Karpas-422 (cell line): ENCODE data around the gene SALL2. TPM values are rescaled to one million over a fixed set of nuclear protein-coding genes. Genes with fewer than 3 reads are reported as not detected.

Experiments used
- DNase-seq: peaks from one replicate; pipeline ENCODE4 v3.0.0-alpha.2; 2015
- H2AFZ ChIP-seq: fragments of 200-600 bp; sonication (generic); 2 replicates; pipeline ENCODE4 v1.6.1; 2014; ENCODE audit warnings: antibody characterized with exemption, low read length, mixed read lengths
- H3K27ac ChIP-seq: fragments of 200-600 bp; sonication (generic); 2 replicates; pipeline ENCODE4 v1.5.1; 2014; ENCODE audit warnings: mild to moderate bottlenecking, low read length, moderate library complexity
- H3K27me3 ChIP-seq: fragments of 200-600 bp; sonication (generic); 2 replicates; pipeline ENCODE4 v1.6.1; 2014; ENCODE audit warnings: low read length, mixed read lengths
- H3K36me3 ChIP-seq: fragments of 200-600 bp; sonication (generic); 2 replicates; pipeline ENCODE4 v1.6.1; 2014; ENCODE audit warnings: low read length, mixed read lengths; ENCODE audit not compliant: insufficient read depth
- H3K4me1 ChIP-seq: fragments of 200-600 bp; sonication (generic); 2 replicates; pipeline ENCODE4 v1.6.1; 2014; ENCODE audit warnings: mild to moderate bottlenecking, low read length, mixed read lengths
- H3K4me2 ChIP-seq: fragments of 200-600 bp; sonication (generic); 2 replicates; pipeline ENCODE4 v1.6.1; 2014; ENCODE audit warnings: low read length, low read depth, mild to moderate bottlenecking; ENCODE audit not compliant: poor library complexity, severe bottlenecking
- H3K4me3 ChIP-seq: fragments of 200-600 bp; sonication (generic); 2 replicates; pipeline ENCODE4 v1.5.1; 2014; ENCODE audit warnings: mild to moderate bottlenecking, antibody characterized with exemption, low read length, mixed read lengths
- H3K79me2 ChIP-seq: fragments of 200-600 bp; sonication (generic); 2 replicates; pipeline ENCODE4 v1.6.1; 2014; ENCODE audit warnings: mild to moderate bottlenecking, low read length, mixed read lengths
- H3K9ac ChIP-seq: fragments of 200-600 bp; sonication (generic); 2 replicates; pipeline ENCODE4 v1.6.0; 2014; ENCODE audit warnings: low read length
- H3K9me2 ChIP-seq: fragments of 200-600 bp; sonication (generic), shearing (Covaris generic); replicated peaks from 2 replicates; pipeline ENCODE4 v1.6.0; 2014; ENCODE audit warnings: mild to moderate bottlenecking, low read length, moderate library complexity; ENCODE audit not compliant: insufficient read depth
- H3K9me3 ChIP-seq: fragments of 300-700, 200-600 bp; sonication (generic); 2 replicates; pipeline ENCODE4 v1.6.1; 2014; ENCODE audit warnings: low read length, mixed read lengths
- H4K20me1 ChIP-seq: fragments of 200-600 bp; sonication (generic); 2 replicates; pipeline ENCODE4 v1.6.1; 2014; ENCODE audit warnings: mild to moderate bottlenecking, antibody characterized with exemption, low read length, low read depth; ENCODE audit not compliant: insufficient read depth
- total RNA-seq: library from RNA; depleted of rRNA; stranded (reverse); fragments of >200 nt; shearing (Covaris generic); gene quantifications from 2 replicates; pipeline ENCODE4 v1.2.3, GENCODE V29; 2014; ENCODE audit warnings: low replicate concordance; rRNA removed

Gene SALL2
- total RNA-seq, 1 experiment from 2014 or later = not detected

- Histone ChIP-seq H3K27ac (peak within 1 kb of the TSS; percentile 13; the same call in 1 of the 2 replicates), H3K4me2 (peak within 1 kb of the TSS; percentile 94), H4K20me1 (peaks cover 16% of the 10 kb centered on the region; the same call in 1 of the 2 replicates), H3K4me3 (peak within 1 kb of the TSS; percentile 98), H3K36me3 (peaks cover 11% of the 10 kb centered on the region; the same call in 1 of the 2 replicates), H3K27me3 (no peaks in the 10 kb centered on the region), H3K9me3 (no peaks in the 10 kb centered on the region), H3K4me1 (peaks cover 23% of the 10 kb centered on the region), H3K9me2 (no peaks in the 10 kb centered on the region), H3K9ac (peak within 1 kb of the TSS; percentile 86), H3K79me2 (peaks cover 78% of the 10 kb centered on the region), H2AFZ (peak within 1 kb of the TSS; percentile 45)
- peak; percentile 100 for DNase-seq
Observed at GRCh38 chr14:21476925-21477681, 49.0 kb downstream of the SALL2 start, which contains the start of the genes RAB2B and TOX4. Gene RAB2B (minus strand): TSS chr14:21476959. CDS start chr14:21476872, 87 bp downstream. Gene TOX4 (plus strand): TSS chr14:21477195. CDS start chr14:21477279, 84 bp downstream.

DNA sequence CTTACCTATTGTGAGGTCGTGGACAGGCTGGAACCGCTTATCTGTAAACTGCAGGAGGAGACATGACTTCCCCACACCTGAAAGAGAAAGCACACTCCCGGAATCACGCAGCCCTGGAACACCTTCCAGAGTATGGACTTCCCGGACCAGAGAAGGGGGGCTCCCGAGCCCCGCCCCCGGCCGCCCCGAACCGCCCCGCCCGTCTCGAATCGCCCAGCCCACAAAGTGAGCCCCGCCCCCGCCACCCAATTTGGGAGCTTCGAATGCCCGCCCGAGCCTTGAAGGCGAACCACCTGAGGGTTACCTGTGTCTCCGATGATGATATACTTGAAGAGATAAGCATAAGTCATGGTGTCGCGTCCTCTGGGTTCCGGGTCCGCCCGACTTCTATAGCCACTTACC lies 49.6 kb downstream of the SALL2 start:
- Histone ChIP-seq H3K79me2 (peaks cover 75% of the 10 kb centered on the region), H3K9me2 (no peaks in the 10 kb centered on the region), H3K27ac (peak overlapping the region; percentile 13; the same call in 1 of the 2 replicates), H3K9ac (peak overlapping the region; percentile 77), H3K27me3 (no peaks in the 10 kb centered on the region), H4K20me1 (peaks cover 16% of the 10 kb centered on the region; the same call in 1 of the 2 replicates), H3K4me2 (peak overlapping the region; percentile 93), H3K36me3 (peaks cover 9% of the 10 kb centered on the region; the same call in 1 of the 2 replicates), H2AFZ (peak overlapping the region; percentile 45), H3K4me3 (peak overlapping the region; percentile 98), H3K9me3 (no peaks in the 10 kb centered on the region), H3K4me1 (peaks cover 23% of the 10 kb centered on the region)
- no peak for DNase-seq

DNA sequence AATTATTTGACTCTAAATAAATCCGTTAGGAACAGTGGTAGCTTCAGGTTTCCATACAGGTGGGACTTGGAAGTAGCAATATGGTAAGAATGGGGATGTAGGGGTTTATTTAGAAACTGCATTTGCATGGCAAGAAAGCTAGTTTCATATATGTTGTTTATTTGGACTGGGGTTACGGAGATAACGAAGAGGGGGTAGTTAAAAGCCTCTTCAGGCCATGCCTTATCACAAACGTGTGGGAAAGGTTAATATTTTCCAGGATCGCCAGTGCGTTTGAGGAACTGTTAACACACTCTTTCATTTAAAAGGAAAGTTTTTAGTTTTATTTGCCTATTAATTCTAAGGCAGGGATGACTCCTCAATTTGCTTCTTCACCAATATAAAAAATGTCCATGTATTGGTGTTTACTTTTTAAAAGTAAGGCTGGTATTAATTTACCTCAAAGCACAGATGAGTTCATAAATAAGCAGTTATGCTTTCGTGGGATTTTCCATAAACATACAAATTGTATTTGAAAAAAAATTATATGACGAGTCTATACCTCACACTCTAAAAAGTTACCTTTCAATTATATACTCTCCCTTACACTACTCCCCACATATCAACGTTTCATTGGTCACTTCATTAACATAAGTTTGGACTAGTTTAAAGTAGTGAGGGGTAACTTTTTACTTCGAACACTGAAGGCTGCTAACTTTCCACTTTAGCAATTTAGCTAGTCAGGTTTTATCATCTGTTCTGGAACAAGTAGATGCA lies 50.2 kb downstream of the SALL2 start:
- H3K4me2 ChIP-seq = peak overlapping the region; percentile 93
- H3K4me3 ChIP-seq = peak overlapping the region; percentile 98
- H3K79me2 ChIP-seq = peaks cover 69% of the 10 kb centered on the region
- H3K9me2 ChIP-seq = no peaks in the 10 kb centered on the region
- peak overlapping the region; percentile 77 for H3K9ac ChIP-seq
- H4K20me1 ChIP-seq = peaks cover 16% of the 10 kb centered on the region; the same call in 1 of the 2 replicates
- H2AFZ ChIP-seq = peak overlapping the region; percentile 45
- H3K9me3 ChIP-seq = no peaks in the 10 kb centered on the region
- DNase-seq = no peak
- H3K36me3 ChIP-seq = peaks cover 9% of the 10 kb centered on the region; the same call in 1 of the 2 replicates
- H3K27me3 ChIP-seq = no peaks in the 10 kb centered on the region
- H3K4me1 ChIP-seq = peaks cover 23% of the 10 kb centered on the region
- peak overlapping the region; percentile 13; the same call in 1 of the 2 replicates for H3K27ac ChIP-seq

Other genes with a start within 250 kb of the SALL2 start
- not detected in 2 replicates for gene RPGRIP1, start 246.3 kb downstream of the SALL2 start, total RNA-seq
- 102 and 126 TPM in 2 replicates for gene SUPT16H, start 142.3 kb downstream of the SALL2 start, total RNA-seq
- gene CHD8, start 70.2 kb downstream of the SALL2 start, total RNA-seq = 152 and 158 TPM in 2 replicates
- gene RAB2B, start 49.4 kb downstream of the SALL2 start, total RNA-seq = 37.6 and 40.3 TPM in 2 replicates
- gene TOX4, start 49.2 kb downstream of the SALL2 start, total RNA-seq = 32.3 and 56.7 TPM in 2 replicates
- gene METTL3, start 15.0 kb downstream of the SALL2 start, total RNA-seq = 83.1 and 105 TPM in 2 replicates
- gene OR10G3, start 53.7 kb upstream of the SALL2 start, total RNA-seq = not detected in 2 replicates
- not detected in 2 replicates for gene OR10G2, start 108.6 kb upstream of the SALL2 start, total RNA-seq
- gene OR4E2, start 127.5 kb upstream of the SALL2 start, total RNA-seq = not detected in 2 replicates
- not detected in 2 replicates for gene OR4E1, start 147.5 kb upstream of the SALL2 start, total RNA-seq